H9 (cell line): ENCODE results near the gene ZNF678. TPM values are rescaled to one million over a fixed set of nuclear protein-coding genes. Genes with fewer than 3 reads are reported as not detected.

ENCODE experiments used
- DNase-seq: peaks from one replicate; pipeline ENCODE4 v3.0.0-alpha.2; 2017
- H2AFZ ChIP-seq: one replicate; pipeline ENCODE4 v1.6.1; 2013; ENCODE audit warnings: mild to moderate bottlenecking, low read length, control low read depth, moderate library complexity
- H2AK5ac ChIP-seq: 2 replicates; pipeline ENCODE4 v1.6.1; 2013; ENCODE audit warnings: low read length, control low read depth, mixed read lengths; ENCODE audit not compliant: insufficient read length
- H2BK120ac ChIP-seq: one replicate; pipeline ENCODE4 v1.6.1; 2013; ENCODE audit warnings: low read depth, mild to moderate bottlenecking, low read length, control low read depth, inconsistent platforms; ENCODE audit not compliant: poor library complexity, severe bottlenecking
- H2BK12ac ChIP-seq: 2 replicates; pipeline ENCODE4 v1.6.1; 2013; ENCODE audit warnings: low read length, control low read depth, mixed read lengths, low read depth; ENCODE audit not compliant: insufficient read length
- H2BK15ac ChIP-seq: 2 replicates; pipeline ENCODE4 v1.6.1; 2013; ENCODE audit warnings: low read depth, low read length, control low read depth
- H2BK20ac ChIP-seq: one replicate; pipeline ENCODE4 v1.6.1; 2013; ENCODE audit warnings: low read depth, mild to moderate bottlenecking, low read length, control low read depth, inconsistent platforms; ENCODE audit not compliant: poor library complexity, severe bottlenecking
- H2BK5ac ChIP-seq: 2 replicates; pipeline ENCODE4 v1.6.1; 2013; ENCODE audit warnings: low read length, control low read depth, mixed read lengths; ENCODE audit not compliant: insufficient read length
- H3K14ac ChIP-seq: 2 replicates; pipeline ENCODE4 v1.6.1; 2013; ENCODE audit warnings: low read length, control low read depth; ENCODE audit not compliant: insufficient read depth
- H3K18ac ChIP-seq: 2 replicates; pipeline ENCODE4 v1.6.1; 2013; ENCODE audit warnings: low read depth, mild to moderate bottlenecking, mixed read lengths, low read length, control low read depth; ENCODE audit not compliant: insufficient read length
- H3K23ac ChIP-seq: 2 replicates; pipeline ENCODE4 v1.6.1; 2013; ENCODE audit warnings: low read length, control low read depth, mixed read lengths, low read depth; ENCODE audit not compliant: insufficient read length
- H3K23me2 ChIP-seq: 2 replicates; pipeline ENCODE4 v1.6.1; 2013; ENCODE audit warnings: low read depth, mild to moderate bottlenecking, mixed read lengths, low read length, control low read depth; ENCODE audit not compliant: insufficient read length, poor library complexity, severe bottlenecking
- H3K27ac ChIP-seq: 2 replicates; pipeline ENCODE4 v1.5.1; 2013; ENCODE audit warnings: low read length, control low read depth, mixed read lengths, low read depth; ENCODE audit not compliant: insufficient read length
- H3K27me3 ChIP-seq: 2 replicates; pipeline ENCODE4 v1.6.1; 2013; ENCODE audit warnings: low read length, control low read depth, inconsistent platforms; ENCODE audit not compliant: insufficient read depth
- H3K4ac ChIP-seq: 2 replicates; pipeline ENCODE4 v1.6.1; 2013; ENCODE audit warnings: low read depth, mild to moderate bottlenecking, control low read depth, inconsistent platforms, low read length, moderate library complexity
- H3K4me1 ChIP-seq: 2 replicates; pipeline ENCODE4 v1.6.1; 2013; ENCODE audit warnings: low read length, control low read depth, inconsistent platforms; ENCODE audit not compliant: insufficient read depth
- H3K4me2 ChIP-seq: 2 replicates; pipeline ENCODE4 v1.6.1; 2013; ENCODE audit warnings: low read length, control low read depth, mixed read lengths; ENCODE audit not compliant: insufficient read length, insufficient read depth
- H3K56ac ChIP-seq: 2 replicates; pipeline ENCODE4 v1.6.1; 2013; ENCODE audit warnings: low read depth, mild to moderate bottlenecking, mixed read lengths, low read length, control low read depth; ENCODE audit not compliant: insufficient read length
- H3K79me1 ChIP-seq: 2 replicates; pipeline ENCODE4 v1.6.1; 2013; ENCODE audit warnings: low read depth, mild to moderate bottlenecking, moderate library complexity, low read length, control low read depth, inconsistent platforms; ENCODE audit not compliant: insufficient read depth, poor library complexity, severe bottlenecking
- H3K79me2 ChIP-seq: 2 replicates; pipeline ENCODE4 v1.6.1; 2013; ENCODE audit warnings: low read length, control low read depth, inconsistent platforms; ENCODE audit not compliant: insufficient read depth
- H3K9ac ChIP-seq: 2 replicates; pipeline ENCODE4 v1.6.1; 2013; ENCODE audit warnings: low read length, control low read depth, mixed read lengths; ENCODE audit not compliant: insufficient read length; ENCODE audit errors: extremely low read depth
- H3K9me3 ChIP-seq: one replicate; pipeline ENCODE4 v1.6.1; 2013; ENCODE audit warnings: low read depth, low read length, inconsistent platforms; ENCODE audit not compliant: control insufficient read depth
- H3T11ph ChIP-seq: one replicate; pipeline ENCODE4 v1.6.1; 2013; ENCODE audit warnings: mild to moderate bottlenecking, low read length, control low read depth, inconsistent platforms
- H4K20me1 ChIP-seq: one replicate; pipeline ENCODE4 v1.6.1; 2013; ENCODE audit not compliant: control insufficient read depth, insufficient read length, insufficient read depth
- H4K5ac ChIP-seq: 2 replicates; pipeline ENCODE4 v1.6.1; 2013; ENCODE audit warnings: low read depth, mild to moderate bottlenecking, mixed read lengths, low read length, control low read depth; ENCODE audit not compliant: insufficient read length
- H4K8ac ChIP-seq: replicated peaks from 2 replicates; pipeline ENCODE4 v1.6.1; 2013; ENCODE audit warnings: low read length, control low read depth, mixed read lengths, low read depth; ENCODE audit not compliant: insufficient read length
- H4K91ac ChIP-seq: 2 replicates; pipeline ENCODE4 v1.6.1; 2013; ENCODE audit warnings: low read depth, mild to moderate bottlenecking, moderate library complexity, mixed read lengths, low read length, control low read depth; ENCODE audit not compliant: insufficient read length
- H3K27ac Mint-ChIP-seq, 3 experiments: 2 replicates in 2 of 3; 3 replicates in 1 of 3; pipeline ENCODE4 v1.8.0; 2020 to 2021; ENCODE audit warnings: mixed read lengths in 3 of 3, mild to moderate bottlenecking in 1 of 3, moderate library complexity in 1 of 3
- H3K27me3 Mint-ChIP-seq: 2 replicates; pipeline ENCODE4 v1.8.0; 2021; ENCODE audit warnings: low read depth, mild to moderate bottlenecking, moderate library complexity, mixed read lengths
- H3K36me3 Mint-ChIP-seq, 3 experiments: 2 replicates in 2 of 3; 3 replicates in 1 of 3; pipeline ENCODE4 v1.8.0; 2020 to 2021; ENCODE audit warnings: low read depth in 3 of 3, mixed read lengths in 3 of 3; ENCODE audit not compliant: insufficient read depth in 1 of 3
- H3K4me1 Mint-ChIP-seq, 2 experiments: 2 replicates each; pipeline ENCODE4 v1.8.0; 2020; ENCODE audit warnings: mixed read lengths in 2 of 2
- H3K4me3 Mint-ChIP-seq, 2 experiments: 2 replicates in 1 of 2; 3 replicates in 1 of 2; pipeline ENCODE4 v1.8.0; 2020 to 2021; ENCODE audit warnings: mild to moderate bottlenecking in 2 of 2, mixed read lengths in 2 of 2, moderate library complexity in 1 of 2
- H3K9me3 Mint-ChIP-seq, 2 experiments: 2 replicates in 1 of 2; 3 replicates in 1 of 2; pipeline ENCODE4 v1.8.0; 2020; ENCODE audit warnings: mild to moderate bottlenecking in 2 of 2, mixed read lengths in 2 of 2, moderate library complexity in 1 of 2
- CTCF ChIP-seq: fragments of 200-600 bp; sonication (generic); conservative IDR thresholded peaks from 3 replicates; pipeline ENCODE4 v1.8.0; 2021; ENCODE audit warnings: antibody characterized with exemption, mild to moderate bottlenecking
- total RNA-seq: library from RNA; stranded (reverse); gene quantifications from 2 replicates; pipeline ENCODE4 v1.2.1, GENCODE V29; 2021

Gene ZNF678
- total RNA-seq, 1 experiment from 2014 or later, result 25.3 TPM

GRCh38 chr1:227576189-227576588 lies 12.8 kb downstream of the ZNF678 start:
- peaks cover 23 to 68% of the 10 kb centered on the region in 2 experiments for H3K9me3 Mint-ChIP-seq

More at GRCh38 chr1:227576189-227576588, 12.8 kb downstream of the ZNF678 start:
- Mint-ChIP-seq H3K27ac (no peak overlapping the region), H3K4me1 (peaks cover 11 to 20% of the 10 kb centered on the region in 2 experiments), H3K36me3 (peaks cover 2 to 68% (median 15%) of the 10 kb centered on the region in 3 experiments; a peak in 6 of 7 replicates), H3K27me3 (no peaks in the 10 kb centered on the region), H3K4me3 (no peak overlapping the region)
- H4K20me1 ChIP-seq, result no peaks in the 10 kb centered on the region
- no peak overlapping the region for H3K14ac ChIP-seq
- H3T11ph ChIP-seq, result no peak overlapping the region
- H2BK15ac ChIP-seq, result no peak overlapping the region
- no peaks in the 10 kb centered on the region for H3K23me2 ChIP-seq
- H2BK12ac ChIP-seq, result no peak overlapping the region
- DNase-seq, result no peak
- H3K4me2 ChIP-seq, result no peak overlapping the region
- no peak overlapping the region for H2AK5ac ChIP-seq
- no peak overlapping the region for H4K5ac ChIP-seq
- no peak overlapping the region for H4K91ac ChIP-seq
- H3K9me3 ChIP-seq, result no peaks in the 10 kb centered on the region
- H2BK20ac ChIP-seq, result no peak overlapping the region
- peaks cover 7% of the 10 kb centered on the region for H3K79me1 ChIP-seq
- H3K79me2 ChIP-seq, result peaks cover 29% of the 10 kb centered on the region; the same call in 1 of the 2 replicates
- H2BK120ac ChIP-seq, result no peak overlapping the region
- no peak overlapping the region for H3K56ac ChIP-seq
- no peak overlapping the region for H2AFZ ChIP-seq
- no peak overlapping the region for H3K27ac ChIP-seq
- no peak overlapping the region for H3K4ac ChIP-seq
- no peaks in the 10 kb centered on the region for H3K27me3 ChIP-seq
- no peak overlapping the region for H2BK5ac ChIP-seq
- TF ChIP-seq CTCF, result no peak
- no peak overlapping the region for H3K9ac ChIP-seq
- H3K18ac ChIP-seq, result no peak overlapping the region
- no peak overlapping the region for H4K8ac ChIP-seq
- H3K4me1 ChIP-seq, result no peaks in the 10 kb centered on the region
- H3K23ac ChIP-seq, result no peak overlapping the region
